ENCODE data around the gene UPF3A. TPM values are rescaled to one million over a fixed set of nuclear protein-coding genes. Genes with fewer than 3 reads are reported as not detected.

UPF3A gene
- total and polyA plus RNA-seq, 9 of the 15 experiments (the other 6 are each of a cell fraction or from before 2014, with no cell fraction given) = 15.6 to 76.5 (median 40.9) TPM

GRCh38 chr13:114231886-114232285, 49.5 kb upstream of the UPF3A start (continued):
- TF ChIP-seq, protein P1, sequence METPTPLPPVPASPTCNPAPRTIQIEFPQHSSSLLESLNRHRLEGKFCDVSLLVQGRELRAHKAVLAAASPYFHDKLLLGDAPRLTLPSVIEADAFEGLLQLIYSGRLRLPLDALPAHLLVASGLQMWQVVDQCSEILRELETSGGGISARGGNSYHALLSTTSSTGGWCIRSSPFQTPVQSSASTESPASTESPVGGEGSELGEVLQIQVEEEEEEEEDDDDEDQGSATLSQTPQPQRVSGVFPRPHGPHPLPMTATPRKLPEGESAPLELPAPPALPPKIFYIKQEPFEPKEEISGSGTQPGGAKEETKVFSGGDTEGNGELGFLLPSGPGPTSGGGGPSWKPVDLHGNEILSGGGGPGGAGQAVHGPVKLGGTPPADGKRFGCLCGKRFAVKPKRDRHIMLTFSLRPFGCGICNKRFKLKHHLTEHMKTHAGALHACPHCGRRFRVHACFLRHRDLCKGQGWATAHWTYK (CRISPR knock-in tag; IDR thresholded peaks at IDR 0.05) = no peak
- TF ChIP-seq EHMT2 (IDR thresholded peaks at IDR 0.05) = no peak

- peaks cover 30% of the 10 kb centered on the region; the same call in 2 of the 3 replicates for H3K36me3 ChIP-seq (ENCODE audit: control insufficient read depth, insufficient read depth, low read length)
- H3K79me2 ChIP-seq (ENCODE audit: control insufficient read depth, insufficient read depth, low read length) = peaks cover 30% of the 10 kb centered on the region
- no TSS peak for BruUV-seq (replicated peaks)
- 0 out of 2 replicates have a peak overlapping the region, but pooled peaks have one; percentile 87 for H3K4me3 ChIP-seq
- WGBS (ENCODE audit: insufficient coverage, low coverage, missing lambda C conversion rate) = 45% methylated on average over 4 of the region's 4 CpGs
- POLR2A ChIA-PET = no interaction called here
- CTCF ChIA-PET (ENCODE audit: low intra/inter-chr PET ratio) = no interaction called here
- ATAC-seq = no peak
- peak overlapping the region; percentile 90 for H2AFZ ChIP-seq (ENCODE audit: low read depth, low read length)
- TF ChIP-seq REST (IDR thresholded peaks at IDR 0.05; ENCODE audit: borderline replicate concordance) = no peak
- TF ChIP-seq REST (CRISPR knock-in tag; IDR thresholded peaks at IDR 0.05; ENCODE audit: low read depth) = no peak
- peak in 1 of 2 experiments; percentile 25 for TF ChIP-seq AFF1 (IDR thresholded peaks at IDR 0.05; ENCODE audit: low read depth in 1 of 2, partially characterized antibody in 2 of 2)
- no peak for TF ChIP-seq LCOR (CRISPR knock-in tag; IDR thresholded peaks at IDR 0.05)
- TF ChIP-seq CBFB (CRISPR knock-in tag; IDR thresholded peaks at IDR 0.05) = no peak
- H3K4me2 ChIP-seq (ENCODE audit: insufficient read depth, low read length) = 0 out of 2 replicates have a peak overlapping the region, but pooled peaks have one; percentile 24
- no peak overlapping the region for H3K9ac ChIP-seq (ENCODE audit: insufficient read depth in 1 of 2, low read depth in 2 of 2, low read length in 2 of 2)
- H3K27ac ChIP-seq (ENCODE audit: extremely low read depth, low read depth, low read length) = peak overlapping the region; percentile 70; the same call in 2 of the 3 replicates
- no peaks in the 10 kb centered on the region for H3K9me1 ChIP-seq (ENCODE audit: control insufficient read depth, insufficient read depth, low read length)
- peaks cover 7% of the 10 kb centered on the region; the same call in 1 of the 2 replicates for H3K9me3 ChIP-seq (replicated peaks; ENCODE audit: control insufficient read depth, insufficient read depth, low read depth, low read length)
- no peak for DNase-seq (ENCODE audit: extremely low read depth in 1 of 4, low spot score in 3 of 4)
- intact Hi-C loops (cut with micrococcal nuclease) = no loop called here
- in situ Hi-C loops (cut with MboI) = no loop called here
- no peaks in the 10 kb centered on the region for H4K20me1 ChIP-seq (replicated peaks; ENCODE audit: control insufficient read depth, insufficient read depth, low read length)
- peaks cover 11 to 31% of the 10 kb centered on the region in 2 experiments; a peak in 4 of 5 replicates for H3K4me1 ChIP-seq (replicated peaks in 1 of 2; ENCODE audit: control insufficient read depth in 2 of 2, insufficient read depth in 2 of 2, low read length in 2 of 2)
- H3K27me3 ChIP-seq (ENCODE audit: control insufficient read depth in 2 of 2, insufficient read depth in 2 of 2, low read length in 2 of 2) = no peaks in the 10 kb centered on the region
- FAIRE-seq = no peak
These were observed 47.1 kb upstream of the UPF3A start for GRCh38 chr13:114234266-114234644.

All from K562 (cell line).